HG03558 (cell line): ENCODE data around the gene FRMD8.

Experiments
- ATAC-seq: cut with Tn5 transposase; IDR thresholded peaks from one replicate; pipeline ENCODE4 v1.9.1; 2021; ENCODE audit warnings: moderate number of reproducible peaks; ENCODE audit not compliant: unreplicated experiment; ENCODE audit errors: extremely low read depth

FRMD8 gene

GRCh38 chr11:65386307-65387140, at the start of gene FRMD8:
FRMD8 (plus strand) TSS chr11:65386637; CDS start chr11:65387037, 400 bp downstream.
- no peak for ATAC-seq

DNA sequence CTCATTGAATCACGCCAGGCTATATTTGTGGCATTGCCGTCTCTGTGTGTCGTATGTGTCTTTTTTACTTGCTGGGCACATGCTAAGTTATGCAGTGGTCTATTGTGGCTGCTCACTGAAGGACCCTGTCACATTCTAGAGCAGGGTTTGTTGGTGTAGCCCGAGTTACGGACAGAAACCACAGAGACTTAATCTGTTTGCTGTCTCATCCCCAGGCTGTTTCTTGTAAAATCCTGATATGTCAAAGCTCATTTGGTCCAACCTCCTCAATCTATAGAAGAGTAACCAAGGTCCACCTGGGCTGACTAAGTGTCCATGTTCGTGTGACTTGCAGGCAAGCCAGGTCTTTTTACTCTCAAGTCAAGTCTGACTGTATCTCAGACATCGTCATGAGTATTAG, 47.8 kb upstream of the FRMD8 start:
- no peak for ATAC-seq

GRCh38 chr11:65340226-65340625, 46.2 kb upstream of the FRMD8 start:
- ATAC-seq, result no peak

DNA sequence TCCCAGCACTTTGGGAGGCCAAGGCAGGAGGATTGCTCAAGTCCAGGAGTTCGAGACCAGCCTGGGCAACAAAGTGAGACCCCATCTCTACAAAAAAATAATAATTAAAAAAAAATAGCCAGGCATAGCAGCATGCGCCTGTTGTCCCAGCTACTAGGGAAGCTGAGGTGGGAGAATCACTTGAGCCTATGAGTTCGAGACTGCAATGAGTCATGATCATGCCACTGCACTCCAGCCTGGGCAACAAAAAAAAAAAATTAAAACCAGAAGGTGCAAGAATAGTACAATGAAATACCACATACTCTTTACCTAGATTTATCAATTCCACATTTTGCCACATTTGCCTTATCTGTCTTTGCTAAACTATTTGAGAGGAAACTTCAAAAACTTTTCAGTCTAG, 44.6 kb upstream of the FRMD8 start:
- no peak for ATAC-seq

GRCh38 chr11:65351511-65351910, 34.9 kb upstream of the FRMD8 start:
- no peak for ATAC-seq

DNA sequence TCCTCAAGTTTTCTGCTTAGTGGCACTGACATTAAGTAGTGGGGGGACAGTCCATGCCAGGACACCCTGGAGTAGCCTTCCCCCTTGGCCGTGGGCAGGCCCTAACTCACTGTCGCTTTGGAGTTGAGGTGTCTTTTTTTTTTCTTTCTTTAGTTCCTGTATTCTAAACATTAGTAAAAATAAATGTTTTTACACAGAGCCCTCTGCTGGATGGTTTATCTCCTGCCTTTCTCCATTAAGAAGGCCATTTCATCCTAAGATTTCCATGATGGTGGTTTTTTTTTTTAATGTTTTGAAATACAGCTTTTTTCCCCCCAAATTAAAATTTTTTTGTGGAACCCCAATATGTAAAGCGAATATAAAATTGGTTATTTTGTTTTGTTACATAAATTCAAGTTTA, 33.7 kb upstream of the FRMD8 start:
- ATAC-seq, result no peak

DNA sequence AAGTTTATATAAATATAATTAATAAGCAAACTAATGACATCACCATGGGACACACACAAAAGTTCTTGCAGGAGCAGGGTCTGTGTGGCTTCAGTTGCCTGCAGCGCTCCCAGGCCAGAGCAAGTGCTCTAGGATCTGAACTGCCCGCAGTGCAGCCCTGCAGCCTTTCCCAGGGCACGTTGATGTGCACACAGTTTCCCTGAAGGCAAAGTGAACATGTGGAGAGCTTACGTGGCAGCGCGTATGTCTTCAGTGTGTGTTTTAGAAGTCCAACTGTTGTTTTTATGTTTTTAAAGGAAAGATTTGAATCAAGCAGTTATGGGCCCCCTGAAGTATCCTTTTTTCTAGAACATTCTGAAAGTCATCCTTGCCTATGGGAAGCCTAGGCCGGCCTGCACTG, 33.1 kb upstream of the FRMD8 start:
- ATAC-seq, result no peak

- ATAC-seq, result no peak
Observed at GRCh38 chr11:65353900-65354264, 32.6 kb upstream of the FRMD8 start.

DNA sequence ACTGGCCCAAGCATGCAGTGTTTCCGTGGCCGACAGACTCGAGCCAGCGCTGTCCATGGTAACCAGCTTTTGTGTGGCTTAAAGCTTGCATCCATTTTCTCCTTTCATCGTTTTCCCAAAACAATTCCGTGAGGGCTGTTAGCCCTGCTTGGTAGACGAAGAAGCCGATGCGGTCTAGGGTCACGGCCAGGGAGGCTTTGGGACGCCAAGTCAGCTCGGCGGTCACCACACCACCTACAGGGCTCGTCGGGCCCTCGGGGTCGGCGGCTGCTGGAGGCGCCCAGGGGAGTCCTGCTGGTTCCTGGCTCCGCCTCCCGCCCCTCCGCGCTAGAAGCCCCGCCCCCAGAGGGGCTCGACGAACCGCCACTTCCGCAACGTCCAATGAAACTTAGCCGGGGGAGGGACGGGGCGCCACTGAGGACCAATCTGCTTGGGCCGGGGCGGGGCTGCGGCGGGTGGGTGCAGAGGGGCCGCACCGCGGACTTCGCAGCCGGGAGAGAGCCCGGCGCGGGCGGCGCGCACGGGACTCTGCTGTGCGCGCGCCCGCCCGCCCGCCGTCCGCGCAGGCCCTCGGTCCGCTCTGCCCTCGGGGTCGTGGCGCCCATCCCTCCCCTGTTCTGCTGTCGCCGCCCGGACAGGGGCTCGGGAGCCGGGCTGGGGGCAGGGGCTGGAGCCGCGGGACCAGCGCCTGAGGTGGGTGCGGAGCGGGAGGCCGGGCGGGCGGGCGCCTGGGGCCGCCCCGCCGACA, 32.0 kb upstream of the FRMD8 start, which contains the start of gene TIGD3:
Gene TIGD3 (plus strand): TSS at position 487 of the 748 bp plus-strand sequence. CDS start 1,058 bp downstream, outside the sequence.
- ATAC-seq, result no peak

DNA sequence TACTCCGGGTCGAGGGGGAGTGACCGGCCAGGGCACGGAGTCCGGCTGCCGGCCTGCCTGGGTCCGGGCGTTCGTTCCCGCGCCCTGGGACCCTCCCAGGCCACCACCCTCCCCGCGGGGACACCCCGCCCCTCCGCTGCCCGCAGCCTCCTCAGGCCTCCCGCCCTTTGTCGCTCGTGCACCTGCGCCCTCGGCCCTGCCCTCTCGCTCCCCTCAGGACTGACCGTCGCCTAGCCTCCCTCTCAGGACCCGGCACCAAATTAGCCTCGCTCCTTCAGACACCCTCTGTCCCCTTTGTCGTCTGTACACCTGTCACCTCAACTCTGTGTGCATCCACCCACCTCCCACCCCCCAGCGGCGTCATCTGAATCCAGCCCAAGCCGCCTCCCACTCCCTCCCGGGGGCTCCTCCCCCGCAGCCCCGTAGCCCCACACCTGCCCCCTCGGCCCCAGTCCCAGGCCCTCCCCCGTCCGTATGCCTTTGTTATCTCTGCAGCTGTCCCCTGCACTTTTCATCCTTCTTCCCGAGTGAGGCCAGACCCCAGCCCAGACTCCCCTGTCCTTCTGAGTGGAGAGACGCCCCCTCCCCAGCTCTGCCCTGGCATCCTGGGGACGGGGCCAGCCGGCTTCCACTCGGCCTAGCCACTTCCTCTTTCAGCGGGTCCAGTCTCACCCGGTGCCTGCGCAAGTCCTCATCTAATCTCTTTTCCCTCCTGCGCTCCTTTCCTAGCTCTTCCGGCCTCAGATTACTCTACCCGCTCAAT, 31.2 kb upstream of the FRMD8 start:
- ATAC-seq, result no peak

DNA sequence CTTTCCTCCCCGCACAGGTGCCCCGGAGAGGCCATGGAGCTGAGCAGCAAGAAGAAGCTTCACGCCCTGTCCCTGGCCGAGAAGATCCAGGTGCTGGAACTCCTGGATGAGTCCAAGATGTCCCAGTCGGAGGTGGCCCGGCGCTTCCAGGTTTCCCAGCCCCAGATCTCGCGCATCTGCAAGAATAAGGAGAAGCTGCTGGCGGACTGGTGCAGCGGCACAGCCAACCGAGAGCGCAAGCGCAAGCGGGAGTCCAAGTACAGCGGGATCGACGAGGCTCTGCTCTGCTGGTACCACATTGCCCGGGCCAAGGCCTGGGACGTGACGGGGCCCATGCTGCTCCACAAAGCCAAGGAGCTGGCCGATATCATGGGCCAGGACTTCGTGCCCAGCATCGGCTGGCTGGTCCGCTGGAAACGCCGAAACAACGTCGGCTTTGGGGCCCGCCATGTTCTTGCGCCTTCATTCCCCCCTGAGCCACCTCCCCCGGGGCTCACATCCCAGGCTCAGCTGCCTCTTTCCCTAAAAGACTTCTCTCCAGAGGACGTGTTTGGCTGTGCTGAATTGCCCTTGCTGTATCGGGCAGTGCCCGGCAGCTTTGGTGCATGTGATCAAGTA, 30.6 kb upstream of the FRMD8 start:
- ATAC-seq, result no peak

DNA sequence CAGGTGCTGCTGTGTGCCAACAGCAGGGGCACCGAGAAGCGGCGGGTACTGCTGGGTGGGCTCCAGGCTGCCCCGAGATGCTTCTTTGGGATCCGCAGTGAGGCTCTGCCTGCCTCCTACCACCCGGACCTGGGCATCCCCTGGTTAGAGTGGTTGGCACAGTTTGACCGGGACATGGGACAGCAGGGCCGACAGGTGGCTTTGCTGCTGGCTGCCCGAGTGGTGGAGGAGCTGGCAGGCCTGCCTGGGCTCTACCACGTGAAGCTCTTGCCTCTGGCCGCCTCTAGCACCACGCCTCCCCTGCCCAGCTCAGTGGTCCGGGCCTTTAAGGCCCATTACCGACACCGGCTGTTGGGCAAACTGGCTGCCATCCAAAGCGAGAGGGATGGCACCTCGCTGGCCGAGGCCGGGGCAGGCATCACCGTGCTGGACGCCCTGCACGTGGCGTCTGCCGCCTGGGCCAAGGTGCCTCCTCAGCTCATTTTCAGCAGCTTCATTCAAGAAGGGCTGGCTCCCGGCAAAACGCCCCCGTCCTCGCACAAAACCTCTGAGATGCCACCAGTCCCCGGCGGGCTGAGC, 30.0 kb upstream of the FRMD8 start:
- no peak for ATAC-seq

GRCh38 chr11:65357856-65358356, 28.5 kb upstream of the FRMD8 start:
- ATAC-seq, result no peak

GRCh38 chr11:65362320-65362931, 24.0 kb upstream of the FRMD8 start:
- no peak for ATAC-seq

DNA sequence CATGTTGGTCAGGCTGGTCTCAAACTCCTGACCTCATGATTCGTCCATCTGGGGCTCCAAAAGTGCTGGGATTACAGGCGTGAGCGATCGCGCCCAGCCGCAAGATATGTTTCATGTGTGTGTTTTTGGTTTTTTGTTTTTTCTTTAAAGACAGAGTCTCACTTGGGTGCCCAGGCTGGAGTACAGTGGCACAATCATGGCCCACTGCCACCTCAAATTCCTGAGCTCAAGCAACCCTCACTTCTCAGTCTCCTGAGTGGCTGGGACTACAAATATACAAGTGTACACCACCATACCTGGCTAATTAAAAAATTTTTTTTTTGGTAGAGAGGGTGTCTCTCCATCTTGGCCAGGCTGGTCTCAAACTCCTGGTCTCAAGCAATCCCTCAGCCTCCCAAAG, 23.5 kb upstream of the FRMD8 start:
- ATAC-seq, result no peak

GRCh38 chr11:65363770-65364169, 22.7 kb upstream of the FRMD8 start:
- ATAC-seq, result no peak

- ATAC-seq, result no peak
Observed at GRCh38 chr11:65366340-65366773, 20.1 kb upstream of the FRMD8 start.

- no peak for ATAC-seq
Observed at GRCh38 chr11:65370659-65371049, 15.8 kb upstream of the FRMD8 start.

- no peak for ATAC-seq
Observed at GRCh38 chr11:65373839-65374580, 12.4 kb upstream of the FRMD8 start.
